Suprapubic skin (tissue), 4 donors: ENCODE data around the gene AKIP1. TPM values are rescaled to one million over a fixed set of nuclear protein-coding genes. Genes with fewer than 3 reads are reported as not detected.
A peak's percentile ranks its signal among the peaks of the same experiment; 100 is the strongest.

Experiments
- DNase-seq, 2 donors: peaks; one replicate each; pipeline ENCODE4 v3.0.0-alpha.2; 2019; ENCODE audit warnings: low spot score in 2 of 2
- H3K27ac ChIP-seq: fragments of 200-600 bp; sonication (generic); one replicate; pipeline ENCODE4 v1.5.1; 2019
- H3K27me3 ChIP-seq: fragments of 200-600 bp; sonication (generic); one replicate; pipeline ENCODE4 v1.5.1; 2019
- H3K36me3 ChIP-seq: fragments of 200-600 bp; sonication (generic); one replicate; pipeline ENCODE4 v1.5.1; 2019
- H3K4me1 ChIP-seq: fragments of 200-600 bp; sonication (generic); one replicate; pipeline ENCODE4 v1.5.1; 2019
- H3K4me3 ChIP-seq: fragments of 200-600 bp; sonication (generic); one replicate; pipeline ENCODE4 v1.5.1; 2019; ENCODE audit warnings: mild to moderate bottlenecking
- H3K9me3 ChIP-seq: fragments of 200-600 bp; sonication (generic); one replicate; pipeline ENCODE4 v1.5.1; 2019
- CTCF ChIP-seq, 2 donors: fragments of 200-600 bp in 1 of 2; fragments of 450-650 bp in 1 of 2; sonication (generic) in 1 of 2; IDR thresholded peaks; one replicate each; pipeline ENCODE4 v1.5.1; 2016 to 2019; ENCODE audit warnings: antibody characterized with exemption in 2 of 2, mild to moderate bottlenecking in 1 of 2, moderate library complexity in 1 of 2
- EP300 ChIP-seq: sonication (generic); formaldehyde crosslinking; IDR thresholded peaks from one replicate; pipeline ENCODE4 v1.6.1; 2017; ENCODE audit warnings: antibody characterized with exemption
- POLR2A ChIP-seq, 2 donors: fragments of 450-650 bp; IDR thresholded peaks; one replicate each; pipeline ENCODE4 v1.6.1; 2017; ENCODE audit warnings: antibody characterized with exemption in 2 of 2, mild to moderate bottlenecking in 2 of 2, moderate library complexity in 2 of 2
- POLR2AphosphoS5 ChIP-seq, 3 donors: sonication (generic); formaldehyde crosslinking; IDR thresholded peaks; one replicate each; pipeline ENCODE4 v1.6.1; 2017; ENCODE audit warnings: antibody characterized with exemption in 3 of 3
- WGBS: methylation state at CpG from one replicate; pipeline ENCODE4 v1.1.5; 2018; 5-methylcytosine and 5-hydroxymethylcytosine counted together
- total RNA-seq, 4 donors: library from RNA; depleted of rRNA; stranded (reverse); fragments of >200 nt; gene quantifications; one replicate each; pipeline ENCODE4 v1.1.0, GENCODE V29; 2016

AKIP1 gene
- total RNA-seq, result 10 to 100 TPM in 2 of 4 donors, 1 to 10 TPM in 2; 4.6 to 15.7 (median 11.3) TPM

GRCh38 chr11:8911029-8911823 lies at the start of gene AKIP1:
TSS of gene AKIP1 (plus strand) at chr11:8911189. CDS start at chr11:8911450, 261 bp downstream.
- no peaks in the 10 kb centered on the region for H3K27me3 ChIP-seq
- H3K4me1 ChIP-seq, result peaks cover 36% of the 10 kb centered on the region
- DNase-seq, result peak; percentile 95 to 97
- H3K9me3 ChIP-seq, result no peaks in the 10 kb centered on the region
- no peaks in the 10 kb centered on the region for H3K36me3 ChIP-seq
- H3K4me3 ChIP-seq, result peak within 1 kb of the TSS; percentile 85
- 0% methylated on average over 11 of the region's 68 CpGs for WGBS
- TF ChIP-seq POLR2A (IDR thresholded peaks at IDR 0.05) (no peak), POLR2AphosphoS5 (IDR thresholded peaks at IDR 0.05) (no peak), CTCF (IDR thresholded peaks at IDR 0.05) (no peak), EP300 (no peak)
- peak within 1 kb of the TSS; percentile 85 for H3K27ac ChIP-seq

- Histone ChIP-seq H3K27ac (no peak overlapping the region), H3K9me3 (no peaks in the 10 kb centered on the region), H3K27me3 (no peaks in the 10 kb centered on the region), H3K4me1 (peaks cover 14% of the 10 kb centered on the region), H3K36me3 (no peaks in the 10 kb centered on the region), H3K4me3 (no peak overlapping the region)
- 31% methylated on average over 1 of the region's 1 CpG for WGBS
- no peak for TF ChIP-seq POLR2A (IDR thresholded peaks at IDR 0.05)
- TF ChIP-seq EP300, result no peak
- no peak for TF ChIP-seq CTCF (IDR thresholded peaks at IDR 0.05)
- no peak for TF ChIP-seq POLR2AphosphoS5 (IDR thresholded peaks at IDR 0.05)
- no peak for DNase-seq
Observed at GRCh38 chr11:8863838-8864237, 47.2 kb upstream of the AKIP1 start.

- TF ChIP-seq POLR2AphosphoS5 (IDR thresholded peaks at IDR 0.05) (no peak), POLR2A (IDR thresholded peaks at IDR 0.05) (no peak), EP300 (no peak), CTCF (IDR thresholded peaks at IDR 0.05) (no peak)
- Histone ChIP-seq H3K4me1 (peaks cover 19% of the 10 kb centered on the region), H3K36me3 (no peaks in the 10 kb centered on the region), H3K27me3 (no peaks in the 10 kb centered on the region), H3K4me3 (no peak overlapping the region), H3K9me3 (no peaks in the 10 kb centered on the region), H3K27ac (no peak overlapping the region)
- no peak for DNase-seq
Observed at GRCh38 chr11:8865304-8865703, 45.7 kb upstream of the AKIP1 start.

- no peaks in the 10 kb centered on the region for H3K9me3 ChIP-seq
- 59% methylated on average over 6 of the region's 6 CpGs for WGBS
- H3K27me3 ChIP-seq, result no peaks in the 10 kb centered on the region
- peaks cover 26% of the 10 kb centered on the region for H3K4me1 ChIP-seq
- no peak overlapping the region for H3K27ac ChIP-seq
- no peaks in the 10 kb centered on the region for H3K36me3 ChIP-seq
- TF ChIP-seq POLR2AphosphoS5 (IDR thresholded peaks at IDR 0.05) (no peak), POLR2A (IDR thresholded peaks at IDR 0.05) (no peak), EP300 (no peak), CTCF (IDR thresholded peaks at IDR 0.05) (no peak)
- no peak overlapping the region for H3K4me3 ChIP-seq
- DNase-seq, result no peak
Observed at GRCh38 chr11:8867035-8867434, 44.0 kb upstream of the AKIP1 start.

- DNase-seq, result no peak
- H3K27ac ChIP-seq, result peak overlapping the region; percentile 30
- WGBS, result 49% methylated on average over 7 of the region's 7 CpGs
- no peak overlapping the region for H3K4me3 ChIP-seq
- H3K36me3 ChIP-seq, result no peaks in the 10 kb centered on the region
- H3K4me1 ChIP-seq, result peaks cover 26% of the 10 kb centered on the region
- no peaks in the 10 kb centered on the region for H3K27me3 ChIP-seq
- H3K9me3 ChIP-seq, result no peaks in the 10 kb centered on the region
- no peak for TF ChIP-seq CTCF (IDR thresholded peaks at IDR 0.05)
- TF ChIP-seq POLR2AphosphoS5 (IDR thresholded peaks at IDR 0.05), result no peak
- TF ChIP-seq EP300, result no peak
- no peak for TF ChIP-seq POLR2A (IDR thresholded peaks at IDR 0.05)
Observed at GRCh38 chr11:8867931-8868631, 42.9 kb upstream of the AKIP1 start.
